ENCODE results near the gene PHETA2. TPM values are rescaled to one million over a fixed set of nuclear protein-coding genes. Genes with fewer than 3 reads are reported as not detected.
"Not testable (repeated sequence)": the region's sequence is repeated elsewhere in the genome, so short reads cannot be mapped to it uniquely, and the experiment has no call there.

Gene PHETA2
- total and polyA plus RNA-seq, 4 donors, result 3.4 to 18.0 (median 6.7) TPM

DNA sequence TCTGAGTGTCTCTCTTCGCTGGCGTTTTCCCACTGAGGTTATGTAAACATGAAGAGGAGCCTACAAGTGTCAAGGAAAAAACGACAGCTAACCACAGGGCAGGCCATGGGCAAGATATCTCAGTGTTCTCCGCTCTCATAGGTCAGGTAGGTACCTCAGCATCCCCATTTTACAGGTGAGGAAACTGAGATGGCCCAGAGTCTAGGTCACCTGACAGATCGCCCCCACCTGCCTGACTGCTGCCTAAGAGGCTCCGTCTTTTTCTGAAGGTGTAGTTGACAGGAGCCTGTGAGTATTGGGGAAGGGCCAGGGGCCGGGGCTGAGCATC is 17.4 kb downstream of the PHETA2 start:
- Histone ChIP-seq H3K27me3 (ENCODE audit: control insufficient read depth, insufficient read depth, low read length) (no peaks in the 10 kb centered on the region), H3K4me3 (ENCODE audit: low read depth, low read length) (peak overlapping the region; percentile 98), H3K9me3 (ENCODE audit: control insufficient read depth, insufficient read depth, low read length) (peaks cover 2% of the 10 kb centered on the region), H3K27ac (ENCODE audit: low read depth, low read length) (peak overlapping the region; percentile 99), H3K4me1 (ENCODE audit: control insufficient read depth, insufficient read depth, low read length) (peaks cover 19% of the 10 kb centered on the region), H3K36me3 (ENCODE audit: control insufficient read depth, insufficient read depth, low read length) (peaks cover 12% of the 10 kb centered on the region)
- 23% methylated on average over 4 of the region's 7 CpGs for WGBS (ENCODE audit: insufficient coverage)
- no peak for DNase-seq (ENCODE audit: low read depth in 4 of 6, low spot score in 6 of 6)

DNA sequence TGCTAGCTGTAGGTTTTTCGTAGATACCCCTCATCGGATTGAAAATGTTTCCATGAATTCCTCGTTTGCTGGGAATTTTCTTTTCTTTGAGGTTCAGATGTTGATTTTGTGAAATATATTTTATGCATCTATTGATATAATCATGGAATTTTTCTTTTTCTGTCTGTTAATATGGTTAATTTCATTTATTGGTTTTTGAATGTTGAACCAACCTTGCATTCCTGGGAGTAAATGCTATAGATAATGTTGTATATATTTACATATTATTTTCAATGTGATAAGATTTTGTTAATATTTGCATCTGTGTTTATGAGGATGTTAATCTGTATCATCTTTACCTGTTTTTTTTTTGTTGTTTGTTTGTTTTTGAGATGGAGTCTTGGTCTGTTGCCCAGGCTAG is 27.2 kb downstream of the PHETA2 start:
- no peak overlapping the region for H3K27ac ChIP-seq (ENCODE audit: low read depth, low read length)
- peaks cover 16% of the 10 kb centered on the region for H3K36me3 ChIP-seq (ENCODE audit: control insufficient read depth, insufficient read depth, low read length)
- H3K27me3 ChIP-seq (ENCODE audit: control insufficient read depth, insufficient read depth, low read length), result no peaks in the 10 kb centered on the region
- H3K4me3 ChIP-seq (ENCODE audit: low read depth, low read length), result no peak overlapping the region
- DNase-seq (ENCODE audit: low read depth in 4 of 6, low spot score in 6 of 6), result peak in 1 of 6 donors; percentile 6
- H3K4me1 ChIP-seq (ENCODE audit: control insufficient read depth, insufficient read depth, low read length), result no peaks in the 10 kb centered on the region
- H3K9me3 ChIP-seq (ENCODE audit: control insufficient read depth, insufficient read depth, low read length), result peaks cover 10% of the 10 kb centered on the region
- WGBS (ENCODE audit: insufficient coverage), result no CpG with 5 or more reads among the region's 3 CpGs

DNA sequence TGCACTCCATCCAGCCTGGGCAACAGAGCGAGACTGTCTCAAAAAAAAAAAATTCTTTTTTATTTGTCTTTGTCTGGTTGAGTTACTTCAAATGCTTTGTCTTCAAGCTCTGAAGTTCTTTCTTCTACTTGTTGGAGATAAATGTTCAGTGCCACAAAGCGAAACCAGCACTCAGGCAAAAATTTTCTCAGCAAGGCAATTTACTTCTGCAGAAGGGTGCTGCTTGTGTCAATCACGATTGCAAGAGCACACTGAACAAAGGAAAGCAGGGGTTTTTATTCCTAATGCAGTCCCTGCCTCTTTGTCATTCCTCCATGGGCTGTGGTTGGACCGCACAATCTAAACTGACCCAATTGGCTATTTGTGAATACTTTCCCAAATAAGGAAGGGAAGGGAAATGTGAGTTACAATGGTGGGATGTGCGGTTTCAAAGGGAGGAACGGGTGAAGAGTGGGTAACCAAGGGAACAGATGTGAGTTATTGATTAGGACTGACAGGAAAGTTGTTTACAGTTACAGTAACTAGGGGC is 30.3 kb downstream of the PHETA2 start:
- H3K4me1 ChIP-seq (ENCODE audit: control insufficient read depth, insufficient read depth, low read length); H3K27ac ChIP-seq (ENCODE audit: low read depth, low read length); H3K4me3 ChIP-seq (ENCODE audit: low read depth, low read length); DNase-seq (ENCODE audit: low read depth in 4 of 6, low spot score in 6 of 6); H3K27me3 ChIP-seq (ENCODE audit: control insufficient read depth, insufficient read depth, low read length); H3K9me3 ChIP-seq (ENCODE audit: control insufficient read depth, insufficient read depth, low read length): not testable (repeated sequence)
- 94% methylated on average over 4 of the region's 6 CpGs for WGBS (ENCODE audit: insufficient coverage)
- peaks cover 13% of the 10 kb centered on the region for H3K36me3 ChIP-seq (ENCODE audit: control insufficient read depth, insufficient read depth, low read length)

DNA sequence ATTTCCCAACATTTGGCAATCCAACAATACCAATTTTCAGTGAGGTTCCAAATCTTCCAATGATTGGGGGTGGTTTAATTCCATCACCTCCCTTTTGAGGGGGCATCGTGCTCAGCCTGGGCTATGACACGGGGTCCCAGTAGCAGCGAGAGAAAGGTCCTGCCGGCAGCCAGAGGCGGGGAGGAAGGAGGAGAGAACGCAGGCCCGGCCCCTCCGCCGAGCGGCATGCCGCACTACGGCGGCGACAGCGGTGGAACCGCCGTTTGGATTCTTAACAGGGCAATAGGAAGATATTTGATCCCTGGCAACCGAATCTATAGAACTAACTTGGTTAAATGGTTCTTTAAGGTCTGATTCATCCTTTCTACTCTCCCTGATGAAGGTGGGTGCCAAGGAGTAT is 34.8 kb downstream of the PHETA2 start:
- no peak for DNase-seq (ENCODE audit: low read depth in 4 of 6, low spot score in 6 of 6)
- Histone ChIP-seq H3K27ac (ENCODE audit: low read depth, low read length) (no peak overlapping the region), H3K9me3 (ENCODE audit: control insufficient read depth, insufficient read depth, low read length) (peaks cover 5% of the 10 kb centered on the region), H3K4me3 (ENCODE audit: low read depth, low read length) (no peak overlapping the region), H3K4me1 (ENCODE audit: control insufficient read depth, insufficient read depth, low read length) (no peaks in the 10 kb centered on the region), H3K36me3 (ENCODE audit: control insufficient read depth, insufficient read depth, low read length) (peaks cover 2% of the 10 kb centered on the region), H3K27me3 (ENCODE audit: control insufficient read depth, insufficient read depth, low read length) (no peaks in the 10 kb centered on the region)
- 33% methylated on average over 18 of the region's 18 CpGs for WGBS (ENCODE audit: insufficient coverage)

DNA sequence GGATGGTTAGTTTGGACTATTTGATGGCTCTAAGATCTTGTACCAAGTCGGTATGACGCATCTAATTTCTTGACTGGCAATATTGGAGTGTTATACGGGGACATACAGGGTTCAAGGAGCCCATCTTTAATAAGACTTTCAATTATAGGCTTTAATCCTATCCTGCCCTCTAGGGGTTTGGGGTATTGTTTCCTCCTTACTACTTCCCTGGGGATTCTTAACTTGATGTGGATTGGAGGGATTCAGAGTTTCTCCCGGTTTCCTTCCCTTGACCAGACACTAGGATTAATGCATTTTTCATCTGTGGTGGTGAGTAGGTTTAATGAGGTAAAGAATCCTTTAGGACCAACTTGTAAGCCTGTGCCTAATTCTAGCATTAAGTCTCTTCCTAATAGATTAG is 37.8 kb downstream of the PHETA2 start:
- Histone ChIP-seq H3K4me1 (ENCODE audit: control insufficient read depth, insufficient read depth, low read length) (no peaks in the 10 kb centered on the region), H3K4me3 (ENCODE audit: low read depth, low read length) (no peak overlapping the region), H3K9me3 (ENCODE audit: control insufficient read depth, insufficient read depth, low read length) (no peaks in the 10 kb centered on the region), H3K36me3 (ENCODE audit: control insufficient read depth, insufficient read depth, low read length) (peaks cover 2% of the 10 kb centered on the region), H3K27ac (ENCODE audit: low read depth, low read length) (no peak overlapping the region), H3K27me3 (ENCODE audit: control insufficient read depth, insufficient read depth, low read length) (no peaks in the 10 kb centered on the region)
- no peak for DNase-seq (ENCODE audit: low read depth in 4 of 6, low spot score in 6 of 6)
- no CpG with 5 or more reads among the region's 4 CpGs for whole genome bisulfite sequencing (ENCODE audit: insufficient coverage)

DNA sequence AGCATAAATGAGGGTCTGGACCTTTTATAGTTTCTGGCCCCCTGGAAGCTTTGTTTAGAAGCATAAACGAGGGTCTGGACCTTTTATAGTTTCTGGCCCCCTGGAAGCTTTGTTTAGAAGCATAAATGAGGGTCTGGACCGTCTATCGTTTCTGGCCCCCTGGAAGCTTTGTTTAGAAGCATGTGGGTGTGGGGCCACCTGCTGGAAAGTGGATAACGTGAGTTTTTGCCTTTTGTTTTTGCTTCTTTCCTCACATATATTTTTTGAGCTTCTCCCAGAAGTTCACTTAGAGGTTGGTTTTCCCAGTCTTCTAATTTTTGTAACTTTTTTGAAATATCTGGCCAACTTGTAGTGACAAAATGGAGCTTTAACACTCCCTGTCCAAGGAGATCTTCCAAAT is 38.7 kb downstream of the PHETA2 start:
- H3K27ac ChIP-seq (ENCODE audit: low read depth, low read length); H3K27me3 ChIP-seq (ENCODE audit: control insufficient read depth, insufficient read depth, low read length); H3K4me3 ChIP-seq (ENCODE audit: low read depth, low read length); H3K9me3 ChIP-seq (ENCODE audit: control insufficient read depth, insufficient read depth, low read length); H3K36me3 ChIP-seq (ENCODE audit: control insufficient read depth, insufficient read depth, low read length); H3K4me1 ChIP-seq (ENCODE audit: control insufficient read depth, insufficient read depth, low read length): not testable (repeated sequence)
- peak in 1 of 6 donors; percentile 42 for DNase-seq (ENCODE audit: low read depth in 4 of 6, low spot score in 6 of 6)
- no CpG with 5 or more reads among the region's 4 CpGs for WGBS (ENCODE audit: insufficient coverage)

DNA sequence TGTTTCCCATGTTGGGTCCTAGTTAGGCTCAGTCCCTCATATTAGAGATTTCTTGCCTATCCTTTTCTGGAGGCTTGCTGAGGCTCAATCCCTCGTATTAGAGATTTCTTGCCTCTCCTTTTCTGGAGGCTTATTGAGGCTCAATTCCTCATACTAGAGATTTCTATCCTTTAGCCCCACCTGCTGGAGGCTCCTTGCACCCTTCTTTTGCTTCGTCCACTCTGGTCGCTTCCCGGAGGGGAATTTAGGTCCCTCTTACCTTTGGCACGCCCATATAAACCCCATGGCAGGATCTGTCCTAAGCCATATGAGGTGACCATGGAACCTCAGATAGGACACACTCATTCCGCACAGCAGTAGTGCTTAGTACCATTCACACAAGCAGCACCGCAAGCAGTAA is 40.7 kb downstream of the PHETA2 start:
- no peak overlapping the region for H3K27ac ChIP-seq (ENCODE audit: low read depth, low read length)
- H3K4me3 ChIP-seq (ENCODE audit: low read depth, low read length), result no peak overlapping the region
- H3K4me1 ChIP-seq (ENCODE audit: control insufficient read depth, insufficient read depth, low read length), result no peaks in the 10 kb centered on the region
- H3K36me3 ChIP-seq (ENCODE audit: control insufficient read depth, insufficient read depth, low read length), result no peaks in the 10 kb centered on the region
- no peak for DNase-seq (ENCODE audit: low read depth in 4 of 6, low spot score in 6 of 6)
- H3K9me3 ChIP-seq (ENCODE audit: control insufficient read depth, insufficient read depth, low read length), result no peaks in the 10 kb centered on the region
- 86% methylated on average over 7 of the region's 7 CpGs for WGBS (ENCODE audit: insufficient coverage)
- H3K27me3 ChIP-seq (ENCODE audit: control insufficient read depth, insufficient read depth, low read length), result no peaks in the 10 kb centered on the region

DNA sequence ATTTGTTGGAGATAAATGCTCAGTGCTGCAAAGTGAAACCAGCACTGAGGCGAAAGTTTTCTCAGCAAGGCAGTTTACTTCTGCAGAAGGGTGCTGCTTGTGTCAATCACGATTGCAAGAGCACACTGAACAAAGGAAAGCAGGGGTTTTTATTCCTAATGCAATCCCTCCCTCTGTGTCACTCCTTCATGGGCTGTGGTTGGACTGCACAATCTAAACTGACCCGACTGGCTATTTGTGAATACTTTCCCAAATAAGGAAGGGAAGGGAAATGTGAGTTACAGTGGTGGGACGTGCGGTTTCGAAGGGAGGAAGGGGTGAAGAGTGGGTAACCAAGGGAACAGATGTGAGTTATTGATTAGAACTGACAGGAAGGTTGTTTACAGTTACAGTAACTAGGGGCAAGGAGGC is 41.4 kb downstream of the PHETA2 start:
- H3K27ac ChIP-seq (ENCODE audit: low read depth, low read length); DNase-seq (ENCODE audit: low read depth in 4 of 6, low spot score in 6 of 6); H3K9me3 ChIP-seq (ENCODE audit: control insufficient read depth, insufficient read depth, low read length); H3K4me1 ChIP-seq (ENCODE audit: control insufficient read depth, insufficient read depth, low read length); H3K27me3 ChIP-seq (ENCODE audit: control insufficient read depth, insufficient read depth, low read length); H3K36me3 ChIP-seq (ENCODE audit: control insufficient read depth, insufficient read depth, low read length); H3K4me3 ChIP-seq (ENCODE audit: low read depth, low read length): not testable (repeated sequence)
- 81% methylated on average over 4 of the region's 6 CpGs for WGBS (ENCODE audit: insufficient coverage)

DNA sequence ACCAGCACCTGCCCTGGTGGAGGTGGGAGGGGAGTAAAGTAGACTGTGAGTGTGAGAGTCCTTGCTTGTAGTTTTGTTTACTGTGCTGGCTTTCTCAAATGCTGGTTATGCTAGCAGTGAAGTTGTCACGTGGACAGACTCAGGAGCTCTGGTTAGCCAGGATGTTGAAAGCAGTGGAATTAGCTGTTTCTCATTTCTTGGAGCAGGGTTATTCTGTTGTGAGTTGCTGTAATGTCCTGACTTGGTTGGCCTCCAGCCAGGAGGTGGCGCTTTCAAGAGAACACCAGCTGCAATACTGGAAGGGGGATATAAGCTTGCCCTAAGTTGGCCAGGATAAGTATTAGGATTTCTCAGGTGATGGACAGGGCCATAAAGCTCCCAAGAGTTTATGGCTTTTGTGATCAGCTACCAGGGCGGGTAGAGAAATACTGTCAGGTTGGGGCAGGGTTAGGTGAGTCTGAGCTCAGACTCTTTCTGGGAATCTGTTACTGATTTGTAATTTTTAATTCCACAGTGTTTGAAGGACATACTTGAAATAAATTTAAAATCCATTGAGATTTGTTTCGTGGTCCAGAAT is 42.9 kb downstream of the PHETA2 start:
- no peaks in the 10 kb centered on the region for H3K27me3 ChIP-seq (ENCODE audit: control insufficient read depth, insufficient read depth, low read length)
- WGBS (ENCODE audit: insufficient coverage), result 65% methylated on average over 3 of the region's 4 CpGs
- no peaks in the 10 kb centered on the region for H3K9me3 ChIP-seq (ENCODE audit: control insufficient read depth, insufficient read depth, low read length)
- no peak overlapping the region for H3K4me3 ChIP-seq (ENCODE audit: low read depth, low read length)
- H3K36me3 ChIP-seq (ENCODE audit: control insufficient read depth, insufficient read depth, low read length), result no peaks in the 10 kb centered on the region
- H3K27ac ChIP-seq (ENCODE audit: low read depth, low read length), result no peak overlapping the region
- no peaks in the 10 kb centered on the region for H3K4me1 ChIP-seq (ENCODE audit: control insufficient read depth, insufficient read depth, low read length)
- no peak for DNase-seq (ENCODE audit: low read depth in 4 of 6, low spot score in 6 of 6)

DNA sequence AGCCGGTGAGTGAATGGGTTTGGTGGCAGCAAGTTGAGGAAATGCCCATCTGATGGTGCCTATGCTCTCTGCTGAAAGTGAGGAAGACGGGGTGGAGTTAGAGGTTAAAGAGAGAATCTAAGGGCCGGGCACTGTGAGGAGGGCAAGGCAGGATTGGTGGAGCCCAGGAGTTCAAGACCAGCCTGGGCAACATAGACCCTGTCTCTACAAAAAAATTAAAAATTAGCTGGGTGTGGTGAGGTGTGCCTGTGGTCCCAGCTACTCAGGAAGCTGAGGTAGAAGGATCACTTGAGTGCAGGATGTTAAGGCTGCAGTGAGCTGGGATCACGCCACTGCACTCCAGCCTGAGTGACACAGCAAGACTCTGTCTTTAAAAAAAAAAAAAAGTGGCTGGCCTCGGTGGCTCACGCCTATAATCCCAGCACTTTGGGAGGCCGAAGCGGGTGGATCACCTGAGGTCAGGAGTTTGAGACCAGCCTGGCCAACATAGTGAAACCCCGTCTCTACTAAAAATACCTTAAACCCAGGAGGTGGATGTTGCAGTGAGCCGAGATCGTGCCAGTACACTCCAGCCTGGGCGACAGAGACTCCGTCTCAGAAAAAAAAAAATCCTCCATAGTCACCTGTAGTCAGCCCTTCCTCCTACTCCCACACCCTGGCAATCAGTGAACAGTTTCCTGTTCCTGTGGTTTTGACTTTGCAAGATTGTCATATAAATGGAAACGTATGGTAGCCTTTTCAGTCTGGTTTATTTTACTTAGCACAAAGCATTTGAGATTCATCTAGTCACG is 46.4 kb downstream of the PHETA2 start:
- not testable (repeated sequence) for H3K4me1 ChIP-seq (ENCODE audit: control insufficient read depth, insufficient read depth, low read length); H3K9me3 ChIP-seq (ENCODE audit: control insufficient read depth, insufficient read depth, low read length); H3K27ac ChIP-seq (ENCODE audit: low read depth, low read length); DNase-seq (ENCODE audit: low read depth in 4 of 6, low spot score in 6 of 6); H3K36me3 ChIP-seq (ENCODE audit: control insufficient read depth, insufficient read depth, low read length); H3K27me3 ChIP-seq (ENCODE audit: control insufficient read depth, insufficient read depth, low read length); H3K4me3 ChIP-seq (ENCODE audit: low read depth, low read length)
- 88% methylated on average over 13 of the region's 15 CpGs for WGBS (ENCODE audit: insufficient coverage)
